ENCODE results near the gene SIAH3. TPM values are rescaled to one million over a fixed set of nuclear protein-coding genes. Genes with fewer than 3 reads are reported as not detected.

The SIAH3 gene
- total RNA-seq, 4 donors from 2014 or later = under 0.01 to 4.6 (median 0.09) TPM

DNA sequence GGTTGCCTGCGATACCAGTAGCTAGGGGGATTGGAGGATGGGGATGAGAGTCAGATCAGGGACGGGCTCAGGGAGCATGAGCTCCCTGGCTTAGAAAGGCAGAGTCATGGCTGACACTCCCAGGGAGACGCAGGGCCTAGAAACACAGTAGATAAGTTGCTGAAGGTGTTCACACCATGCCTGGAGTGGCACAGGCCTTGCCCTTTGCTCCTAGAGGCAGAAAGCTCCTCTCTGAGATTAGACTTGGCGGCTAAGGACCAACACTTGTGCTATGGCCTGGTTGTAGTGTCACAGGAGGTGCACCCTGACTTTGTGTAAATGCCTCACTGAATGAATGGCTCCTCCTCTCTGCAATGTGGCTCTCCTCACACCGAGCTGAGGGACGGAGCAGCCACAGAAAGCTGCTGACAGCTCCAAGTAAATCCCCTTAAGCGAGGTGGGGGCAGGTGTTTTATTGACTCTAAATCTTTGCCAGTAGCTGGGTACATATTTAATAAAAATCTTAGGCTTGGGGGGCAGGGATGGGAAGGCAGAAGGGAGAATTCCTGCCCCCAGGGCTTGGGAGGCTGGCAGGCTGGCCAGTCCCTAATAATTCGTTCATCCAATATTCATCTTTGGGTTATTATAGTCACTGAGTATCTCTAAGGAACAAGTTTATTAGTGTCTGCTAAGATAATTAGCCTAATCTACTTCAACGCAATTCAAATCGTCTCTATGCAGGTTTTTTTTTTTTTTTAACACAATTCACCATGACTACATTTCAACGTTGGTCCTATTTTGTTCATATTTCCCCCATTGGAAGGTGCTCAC is 54.9 kb downstream of the SIAH3 start:
- no peaks in the 10 kb centered on the region for H3K27me3 ChIP-seq
- TF ChIP-seq POLR2A (IDR thresholded peaks at IDR 0.05) = no peak
- TF ChIP-seq, protein P1, sequence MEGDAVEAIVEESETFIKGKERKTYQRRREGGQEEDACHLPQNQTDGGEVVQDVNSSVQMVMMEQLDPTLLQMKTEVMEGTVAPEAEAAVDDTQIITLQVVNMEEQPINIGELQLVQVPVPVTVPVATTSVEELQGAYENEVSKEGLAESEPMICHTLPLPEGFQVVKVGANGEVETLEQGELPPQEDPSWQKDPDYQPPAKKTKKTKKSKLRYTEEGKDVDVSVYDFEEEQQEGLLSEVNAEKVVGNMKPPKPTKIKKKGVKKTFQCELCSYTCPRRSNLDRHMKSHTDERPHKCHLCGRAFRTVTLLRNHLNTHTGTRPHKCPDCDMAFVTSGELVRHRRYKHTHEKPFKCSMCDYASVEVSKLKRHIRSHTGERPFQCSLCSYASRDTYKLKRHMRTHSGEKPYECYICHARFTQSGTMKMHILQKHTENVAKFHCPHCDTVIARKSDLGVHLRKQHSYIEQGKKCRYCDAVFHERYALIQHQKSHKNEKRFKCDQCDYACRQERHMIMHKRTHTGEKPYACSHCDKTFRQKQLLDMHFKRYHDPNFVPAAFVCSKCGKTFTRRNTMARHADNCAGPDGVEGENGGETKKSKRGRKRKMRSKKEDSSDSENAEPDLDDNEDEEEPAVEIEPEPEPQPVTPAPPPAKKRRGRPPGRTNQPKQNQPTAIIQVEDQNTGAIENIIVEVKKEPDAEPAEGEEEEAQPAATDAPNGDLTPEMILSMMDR (IDR thresholded peaks at IDR 0.05) = no peak

DNA sequence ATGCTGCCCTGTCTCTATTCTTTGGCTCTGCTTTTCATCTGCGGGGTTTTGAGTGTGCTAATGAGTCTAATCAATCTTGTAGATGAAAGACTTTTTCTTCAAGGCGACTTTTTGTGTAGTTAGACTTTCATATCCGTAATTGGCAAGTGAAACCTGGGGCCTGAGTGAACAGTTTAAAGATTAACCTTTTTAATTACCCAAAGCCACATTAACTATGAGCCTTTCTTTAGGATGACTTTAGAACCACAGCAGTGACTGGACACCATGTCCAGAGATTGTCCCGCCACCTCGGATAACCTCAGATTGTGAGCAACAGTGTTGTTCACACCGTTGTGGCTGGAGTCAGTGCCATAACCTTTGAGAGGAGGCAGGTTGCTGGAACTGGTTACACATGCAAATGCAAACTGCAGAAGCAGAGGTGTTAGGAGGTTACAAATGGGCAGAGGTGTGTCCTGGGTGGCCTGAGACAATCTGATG is 58.7 kb downstream of the SIAH3 start:
- no peak for DNase-seq
- Histone ChIP-seq H3K9me3 (no peaks in the 10 kb centered on the region), H3K36me3 (no peaks in the 10 kb centered on the region), H3K4me3 (no peak overlapping the region), H3K4me1 (no peaks in the 10 kb centered on the region), H3K27ac (no peak overlapping the region), H3K27me3 (no peaks in the 10 kb centered on the region)
- intact Hi-C loops (cut with DNase I; ENCODE audit: low total_unique reads) = no loop called here
- TF ChIP-seq, protein P1 (IDR thresholded peaks at IDR 0.05) = no peak
- TF ChIP-seq POLR2A (IDR thresholded peaks at IDR 0.05) = no peak

More for the DNA sequence above, 54.9 kb downstream of the SIAH3 start:
- no peak overlapping the region for H3K27ac ChIP-seq
- no peak overlapping the region for H3K4me3 ChIP-seq
- intact Hi-C loops (cut with DNase I; ENCODE audit: low total_unique reads) = no loop called here
- H3K9me3 ChIP-seq = no peaks in the 10 kb centered on the region
- H3K36me3 ChIP-seq = no peaks in the 10 kb centered on the region
- DNase-seq = no peak
- H3K4me1 ChIP-seq = no peaks in the 10 kb centered on the region

DNA sequence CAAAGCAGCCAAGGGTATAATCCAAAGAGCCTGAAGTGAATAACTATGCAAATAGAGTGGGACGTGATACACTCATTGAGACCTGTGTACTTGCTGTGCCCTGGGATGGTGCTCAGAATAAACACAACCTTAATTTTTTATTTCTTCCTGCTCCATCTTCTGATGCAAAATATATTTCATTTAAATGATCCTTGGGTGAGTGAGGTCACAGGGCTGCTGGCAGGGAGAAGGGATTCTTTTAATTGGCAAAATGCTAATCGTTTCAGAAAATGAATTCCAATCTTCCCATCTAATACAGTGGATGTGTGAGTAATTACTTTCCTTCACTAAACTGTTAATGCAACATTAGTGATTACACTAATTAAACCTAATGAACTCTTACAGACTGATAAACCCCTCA is 63.5 kb downstream of the SIAH3 start:
- H3K4me3 ChIP-seq = no peak overlapping the region
- no peaks in the 10 kb centered on the region for H3K9me3 ChIP-seq
- H3K36me3 ChIP-seq = no peaks in the 10 kb centered on the region
- H3K27me3 ChIP-seq = no peaks in the 10 kb centered on the region
- TF ChIP-seq, protein P1 (IDR thresholded peaks at IDR 0.05) = no peak
- no peak for TF ChIP-seq POLR2A (IDR thresholded peaks at IDR 0.05)
- intact Hi-C loops (cut with DNase I; ENCODE audit: low total_unique reads) = no loop called here
- no peaks in the 10 kb centered on the region for H3K4me1 ChIP-seq
- DNase-seq = no peak
- H3K27ac ChIP-seq = no peak overlapping the region

DNA sequence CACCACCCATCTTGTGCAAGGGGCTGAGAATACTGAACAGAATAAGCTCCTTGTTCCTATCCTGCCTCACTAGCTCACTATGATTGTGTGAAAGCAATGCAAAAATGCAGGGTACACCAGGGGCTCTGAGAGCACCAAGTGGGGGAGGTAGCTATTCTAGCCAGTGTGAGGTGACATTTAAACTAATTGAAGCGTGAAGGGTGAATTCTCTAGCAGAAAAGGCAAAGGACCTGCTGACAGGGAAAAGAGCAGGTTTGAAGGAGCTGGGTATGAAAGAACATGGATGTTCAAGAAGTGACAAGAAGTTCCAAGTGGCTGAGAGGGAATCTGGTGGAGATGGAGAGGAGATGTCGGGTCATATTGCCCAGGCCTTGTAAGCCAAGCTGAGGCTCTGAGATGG is 64.2 kb downstream of the SIAH3 start:
- Histone ChIP-seq H3K4me3 (no peak overlapping the region), H3K27me3 (no peaks in the 10 kb centered on the region), H3K9me3 (no peaks in the 10 kb centered on the region), H3K27ac (no peak overlapping the region), H3K4me1 (no peaks in the 10 kb centered on the region), H3K36me3 (no peaks in the 10 kb centered on the region)
- intact Hi-C loops (cut with DNase I; ENCODE audit: low total_unique reads) = no loop called here
- no peak for DNase-seq
- TF ChIP-seq, protein P1 (IDR thresholded peaks at IDR 0.05) = no peak
- no peak for TF ChIP-seq POLR2A (IDR thresholded peaks at IDR 0.05)

DNA sequence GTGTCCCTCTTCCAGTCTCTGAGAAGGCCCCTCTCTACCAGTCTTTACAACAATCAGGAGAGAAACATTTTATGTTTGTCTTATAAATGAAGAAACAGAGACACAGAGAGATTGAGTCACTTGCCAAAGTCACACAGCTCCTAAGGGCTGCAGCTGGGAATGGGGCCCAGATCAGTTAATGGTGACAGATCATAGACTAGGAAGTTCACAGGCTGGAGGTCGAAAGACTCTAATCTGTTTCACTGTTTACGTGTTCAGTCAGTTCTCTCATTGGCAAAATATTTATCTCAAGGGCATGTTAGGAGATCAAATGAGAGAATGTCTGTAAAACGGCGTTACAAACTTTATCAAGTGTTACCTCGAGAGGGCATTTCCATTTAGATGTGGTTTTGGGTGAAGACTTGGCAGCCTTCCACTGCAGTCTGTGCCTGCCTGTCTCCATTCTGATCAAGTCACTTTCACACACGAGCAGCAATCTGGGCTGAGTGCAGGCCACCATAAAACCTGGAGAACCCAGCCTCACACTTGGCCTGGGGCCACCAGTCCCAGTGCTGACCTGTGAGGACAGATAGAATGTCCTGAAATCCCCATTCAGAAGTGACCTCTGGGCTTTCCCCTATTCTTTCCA is 65.1 kb downstream of the SIAH3 start:
- DNase-seq = no peak
- Histone ChIP-seq H3K27me3 (no peaks in the 10 kb centered on the region), H3K36me3 (no peaks in the 10 kb centered on the region), H3K27ac (no peak overlapping the region), H3K4me1 (peaks cover 0 to 2% of the 10 kb centered on the region in 2 donors), H3K9me3 (no peaks in the 10 kb centered on the region), H3K4me3 (no peak overlapping the region)
- intact Hi-C loops (cut with DNase I; ENCODE audit: low total_unique reads) = no loop called here
- no peak for TF ChIP-seq POLR2A (IDR thresholded peaks at IDR 0.05)
- TF ChIP-seq, protein P1 (IDR thresholded peaks at IDR 0.05) = no peak
